SK-N-SH (cell line): ENCODE measurements around the gene KLK14. TPM values are rescaled to one million over a fixed set of nuclear protein-coding genes. Genes with fewer than 3 reads are reported as not detected.

ENCODE experiments used
- CTCF ChIA-PET: fragments of 300-600, 350-600 bp; formaldehyde crosslinking; extraction: SDS; loops from one replicate; lab custom pipeline; 2021; lab: Yijun Ruan, JAX
- POLR2A ChIA-PET: fragments of 350-600 bp; sonication (Branson Sonifier 250); formaldehyde crosslinking; extraction: SDS; loops from one replicate; lab custom pipeline; 2020; ENCODE audit warnings: antibody characterized with exemption, inconsistent platforms; lab: Yijun Ruan, JAX
- DNase-seq: peaks from one replicate; pipeline ENCODE4 v3.0.0; 2012
- H2AFZ ChIP-seq: fragments of 200-600 bp; sonication (generic); 2 replicates; pipeline ENCODE4 v1.8.1; 2016; ENCODE audit warnings: antibody characterized with exemption, mild to moderate bottlenecking, low read depth
- H3F3A ChIP-seq: fragments of 200-600 bp; sonication (generic); replicated peaks from 2 replicates; pipeline ENCODE3; 2016; ENCODE audit warnings: antibody characterized with exemption, mild to moderate bottlenecking; ENCODE audit not compliant: insufficient read depth
- H3K27ac ChIP-seq, 2 experiments: fragments of 200-500 bp in 1 of 2; fragments of 200-600 bp in 1 of 2; sonication (Bioruptor generic) in 1 of 2; sonication (generic), shearing (Covaris generic) in 1 of 2; 2 replicates each; pipeline versions ENCODE4 v1.5.1 to v1.6.1; 2014 to 2016; ENCODE audit warnings: low read depth in 2 of 2, inconsistent platforms in 1 of 2, low read length in 1 of 2, mild to moderate bottlenecking in 1 of 2, mixed read lengths in 1 of 2
- H3K27me3 ChIP-seq: fragments of 200-600 bp; sonication (generic), shearing (Covaris generic); 2 replicates; pipeline ENCODE4 v1.6.1; 2016; ENCODE audit warnings: mixed run types; ENCODE audit not compliant: insufficient read depth
- H3K36me3 ChIP-seq, 2 experiments: fragments of 200-500 bp in 1 of 2; fragments of 200-600 bp in 1 of 2; sonication (Bioruptor generic) in 1 of 2; sonication (generic) in 1 of 2; replicated peaks in 1 of 2; 2 replicates each; pipeline versions ENCODE3 to v1.5.1; 2014 to 2016; ENCODE audit warnings: low read length in 1 of 2, mild to moderate bottlenecking in 1 of 2; ENCODE audit not compliant: insufficient read depth in 2 of 2, control insufficient read depth in 1 of 2
- H3K4me1 ChIP-seq, 2 experiments: fragments of 200-500 bp in 1 of 2; fragments of 200-600 bp in 1 of 2; sonication (Bioruptor generic) in 1 of 2; sonication (generic), shearing (Covaris generic) in 1 of 2; 2 replicates each; pipeline versions ENCODE4 v1.5.1 to v1.6.1; 2014 to 2016; ENCODE audit warnings: low read depth in 1 of 2, low read length in 1 of 2, mixed run types in 1 of 2; ENCODE audit not compliant: insufficient read depth in 2 of 2, control insufficient read depth in 1 of 2
- H3K4me2 ChIP-seq: fragments of 200-600 bp; sonication (generic), shearing (Covaris generic); 2 replicates; pipeline ENCODE4 v1.6.1; 2017; ENCODE audit warnings: mixed run types
- H3K4me3 ChIP-seq, 2 experiments: fragments of 200-500 bp in 1 of 2; fragments of 200-600 bp in 1 of 2; sonication (Bioruptor generic) in 1 of 2; sonication (generic), shearing (Covaris generic) in 1 of 2; 2 replicates each; pipeline versions ENCODE4 v1.5.1 to v1.8.1; 2014 to 2016; ENCODE audit warnings: low read depth in 2 of 2, inconsistent platforms in 1 of 2, low read length in 1 of 2, mild to moderate bottlenecking in 1 of 2, mixed read lengths in 1 of 2, moderate library complexity in 1 of 2
- H3K79me2 ChIP-seq: fragments of 200-600 bp; sonication (generic); 2 replicates; pipeline ENCODE4 v1.8.1; 2017; ENCODE audit warnings: mild to moderate bottlenecking; ENCODE audit not compliant: insufficient read depth
- H3K9ac ChIP-seq: fragments of 200-600 bp; sonication (generic); 2 replicates; pipeline ENCODE4 v1.6.1; 2017; ENCODE audit warnings: mixed run types
- H3K9me2 ChIP-seq: fragments of 200-600 bp; sonication (generic); 2 replicates; pipeline ENCODE4 v1.6.1; 2017; ENCODE audit warnings: mixed run types
- H3K9me3 ChIP-seq: fragments of 200-600 bp; sonication (generic); 2 replicates; pipeline ENCODE4 v1.6.1; 2017; ENCODE audit warnings: mixed run types, mild to moderate bottlenecking, moderate library complexity
- H4K20me1 ChIP-seq: fragments of 200-600 bp; sonication (generic); 2 replicates; pipeline ENCODE4 v1.6.1; 2017; ENCODE audit warnings: mild to moderate bottlenecking, mixed run types; ENCODE audit not compliant: insufficient read depth
- CHD2 ChIP-seq: fragments of 150-350 bp; IDR thresholded peaks from 2 replicates; pipeline ENCODE4 v1.6.1; 2018; ENCODE audit warnings: low read length; ENCODE audit not compliant: partially characterized antibody
- ELF1 ChIP-seq: IDR thresholded peaks from 2 replicates; pipeline ENCODE4 v1.4.0; 2012
- GABPA ChIP-seq: IDR thresholded peaks from 2 replicates; pipeline ENCODE4 v1.4.0; 2012; ENCODE audit warnings: low read depth, mild to moderate bottlenecking
- JUND ChIP-seq: IDR thresholded peaks from 2 replicates; pipeline ENCODE4 v1.4.0; 2012
- NFIC ChIP-seq: IDR thresholded peaks from 2 replicates; pipeline ENCODE4 v1.4.0; 2012; ENCODE audit warnings: borderline replicate concordance
- NRF1 ChIP-seq: IDR thresholded peaks from 2 replicates; pipeline ENCODE4 v1.6.1; 2012; ENCODE audit warnings: low read depth, mild to moderate bottlenecking, low read length
- RAD21 ChIP-seq: IDR thresholded peaks from 2 replicates; pipeline ENCODE4 v1.6.1; 2012; ENCODE audit warnings: mild to moderate bottlenecking, low read length
- RCOR1 ChIP-seq: fragments of 150-350 bp; IDR thresholded peaks from 2 replicates; pipeline ENCODE4 v1.6.1; 2017; ENCODE audit warnings: antibody characterized with exemption, low read length
- SMC3 ChIP-seq: IDR thresholded peaks from 2 replicates; pipeline ENCODE4 v1.6.1; 2012; ENCODE audit warnings: low read depth, low read length, improper control_type of control experiment
- TEAD4 ChIP-seq: IDR thresholded peaks from 2 replicates; pipeline ENCODE4 v1.4.0; 2012; ENCODE audit warnings: mild to moderate bottlenecking, borderline replicate concordance; ENCODE audit not compliant: insufficient read depth
- WGBS: methylation state at CpG from one replicate; pipeline ENCODE4 v1.1.6; 2017; ENCODE audit warnings: low lambda C conversion rate; 5-methylcytosine and 5-hydroxymethylcytosine counted together
- polyA plus RNA-seq, 3 experiments: library from polyadenylated mRNA; depleted of rRNA; stranded (reverse); fragments of >200 nt; gene quantifications; 2 replicates each; pipeline ENCODE4 v1.2.3, GENCODE V29; 2012
- TF ChIP-seq, protein P1 (sequence below): fragments of 200-600 bp; sonication (generic); IDR thresholded peaks from 2 replicates; pipeline ENCODE4 v1.6.1; 2017; ENCODE audit warnings: antibody characterized with exemption, mild to moderate bottlenecking, moderate library complexity
- TF ChIP-seq, protein P2 (sequence below): IDR thresholded peaks from 2 replicates; pipeline ENCODE4 v1.6.1; 2012; ENCODE audit warnings: mild to moderate bottlenecking, low read depth, low read length, moderate library complexity

The KLK14 gene, protein sequence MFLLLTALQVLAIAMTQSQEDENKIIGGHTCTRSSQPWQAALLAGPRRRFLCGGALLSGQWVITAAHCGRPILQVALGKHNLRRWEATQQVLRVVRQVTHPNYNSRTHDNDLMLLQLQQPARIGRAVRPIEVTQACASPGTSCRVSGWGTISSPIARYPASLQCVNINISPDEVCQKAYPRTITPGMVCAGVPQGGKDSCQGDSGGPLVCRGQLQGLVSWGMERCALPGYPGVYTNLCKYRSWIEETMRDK
- polyA plus RNA-seq (2012; rRNA removed), result 0.19 and 0.26 TPM in 2 replicates
- polyA plus RNA-seq (2012; cell fraction: cytosol; rRNA removed), result 0.04 TPM in 1 of 2 replicates, not detected in the other
- 1.5 and 1.8 TPM in 2 replicates for polyA plus RNA-seq (2012; cell fraction: nucleus; rRNA removed)

DNA sequence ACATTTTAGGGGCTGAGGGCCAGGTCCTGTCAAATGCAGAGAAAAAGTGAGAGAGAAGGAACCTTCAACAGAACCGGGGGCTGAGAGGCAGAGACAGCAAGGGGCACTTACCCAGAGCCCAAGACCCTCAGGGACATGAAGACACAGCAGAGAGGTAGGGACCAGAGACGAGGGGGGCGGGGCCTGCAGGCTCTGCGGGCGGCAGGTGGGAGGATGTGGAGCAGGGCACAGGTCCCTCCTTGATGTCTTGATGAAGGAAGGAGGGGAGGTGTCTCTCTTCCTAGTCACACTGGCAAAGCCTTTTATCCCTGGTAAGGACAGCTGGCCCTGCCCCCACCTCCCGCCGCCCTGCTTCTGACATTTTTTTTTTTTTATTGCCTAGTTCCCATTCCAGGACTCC lies at the start of gene KLK14:
Gene KLK14 (minus strand): TSS at position 277 of the 400 bp plus-strand sequence. CDS start 273 bp downstream, at position 4.
- Histone ChIP-seq H3K79me2 (no peaks in the 10 kb centered on the region), H3F3A (no peaks in the 10 kb centered on the region), H3K36me3 (no peaks in the 10 kb centered on the region), H3K27ac (no peak within 1 kb of the TSS), H3K9ac (no peak within 1 kb of the TSS), H3K4me2 (no peak within 1 kb of the TSS), H3K4me3 (no peak within 1 kb of the TSS), H3K9me2 (no peaks in the 10 kb centered on the region), H4K20me1 (no peaks in the 10 kb centered on the region), H3K9me3 (no peaks in the 10 kb centered on the region), H2AFZ (no peak within 1 kb of the TSS), H3K27me3 (peaks cover 23% of the 10 kb centered on the region; the same call in 1 of the 2 replicates), H3K4me1 (no peaks in the 10 kb centered on the region)
- no peak for TF ChIP-seq ELF1
- TF ChIP-seq CHD2, result no peak
- no peak for TF ChIP-seq SMC3
- TF ChIP-seq NFIC, result no peak
- no peak for TF ChIP-seq JUND
- no peak for TF ChIP-seq RAD21
- no peak for TF ChIP-seq RCOR1
- TF ChIP-seq GABPA, result no peak
- TF ChIP-seq, protein P1, sequence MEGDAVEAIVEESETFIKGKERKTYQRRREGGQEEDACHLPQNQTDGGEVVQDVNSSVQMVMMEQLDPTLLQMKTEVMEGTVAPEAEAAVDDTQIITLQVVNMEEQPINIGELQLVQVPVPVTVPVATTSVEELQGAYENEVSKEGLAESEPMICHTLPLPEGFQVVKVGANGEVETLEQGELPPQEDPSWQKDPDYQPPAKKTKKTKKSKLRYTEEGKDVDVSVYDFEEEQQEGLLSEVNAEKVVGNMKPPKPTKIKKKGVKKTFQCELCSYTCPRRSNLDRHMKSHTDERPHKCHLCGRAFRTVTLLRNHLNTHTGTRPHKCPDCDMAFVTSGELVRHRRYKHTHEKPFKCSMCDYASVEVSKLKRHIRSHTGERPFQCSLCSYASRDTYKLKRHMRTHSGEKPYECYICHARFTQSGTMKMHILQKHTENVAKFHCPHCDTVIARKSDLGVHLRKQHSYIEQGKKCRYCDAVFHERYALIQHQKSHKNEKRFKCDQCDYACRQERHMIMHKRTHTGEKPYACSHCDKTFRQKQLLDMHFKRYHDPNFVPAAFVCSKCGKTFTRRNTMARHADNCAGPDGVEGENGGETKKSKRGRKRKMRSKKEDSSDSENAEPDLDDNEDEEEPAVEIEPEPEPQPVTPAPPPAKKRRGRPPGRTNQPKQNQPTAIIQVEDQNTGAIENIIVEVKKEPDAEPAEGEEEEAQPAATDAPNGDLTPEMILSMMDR, result no peak
- TF ChIP-seq TEAD4, result no peak
- TF ChIP-seq, protein P2, sequence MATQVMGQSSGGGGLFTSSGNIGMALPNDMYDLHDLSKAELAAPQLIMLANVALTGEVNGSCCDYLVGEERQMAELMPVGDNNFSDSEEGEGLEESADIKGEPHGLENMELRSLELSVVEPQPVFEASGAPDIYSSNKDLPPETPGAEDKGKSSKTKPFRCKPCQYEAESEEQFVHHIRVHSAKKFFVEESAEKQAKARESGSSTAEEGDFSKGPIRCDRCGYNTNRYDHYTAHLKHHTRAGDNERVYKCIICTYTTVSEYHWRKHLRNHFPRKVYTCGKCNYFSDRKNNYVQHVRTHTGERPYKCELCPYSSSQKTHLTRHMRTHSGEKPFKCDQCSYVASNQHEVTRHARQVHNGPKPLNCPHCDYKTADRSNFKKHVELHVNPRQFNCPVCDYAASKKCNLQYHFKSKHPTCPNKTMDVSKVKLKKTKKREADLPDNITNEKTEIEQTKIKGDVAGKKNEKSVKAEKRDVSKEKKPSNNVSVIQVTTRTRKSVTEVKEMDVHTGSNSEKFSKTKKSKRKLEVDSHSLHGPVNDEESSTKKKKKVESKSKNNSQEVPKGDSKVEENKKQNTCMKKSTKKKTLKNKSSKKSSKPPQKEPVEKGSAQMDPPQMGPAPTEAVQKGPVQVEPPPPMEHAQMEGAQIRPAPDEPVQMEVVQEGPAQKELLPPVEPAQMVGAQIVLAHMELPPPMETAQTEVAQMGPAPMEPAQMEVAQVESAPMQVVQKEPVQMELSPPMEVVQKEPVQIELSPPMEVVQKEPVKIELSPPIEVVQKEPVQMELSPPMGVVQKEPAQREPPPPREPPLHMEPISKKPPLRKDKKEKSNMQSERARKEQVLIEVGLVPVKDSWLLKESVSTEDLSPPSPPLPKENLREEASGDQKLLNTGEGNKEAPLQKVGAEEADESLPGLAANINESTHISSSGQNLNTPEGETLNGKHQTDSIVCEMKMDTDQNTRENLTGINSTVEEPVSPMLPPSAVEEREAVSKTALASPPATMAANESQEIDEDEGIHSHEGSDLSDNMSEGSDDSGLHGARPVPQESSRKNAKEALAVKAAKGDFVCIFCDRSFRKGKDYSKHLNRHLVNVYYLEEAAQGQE, result no peak
- TF ChIP-seq NRF1, result no peak
- 7% methylated on average over 6 of the region's 7 CpGs for WGBS
- no peak for DNase-seq
- CTCF ChIA-PET, result no interaction called here
- POLR2A ChIA-PET, result no interaction called here
